GM18909 (cell line): ENCODE data around the gene HBE1.
"Not testable (repeated sequence)": the region's sequence is repeated elsewhere in the genome, so short reads cannot be mapped to it uniquely, and the experiment has no call there.

Source experiments
- ATAC-seq: cut with Tn5 transposase; IDR thresholded peaks from one replicate; pipeline ENCODE4 v1.9.1; 2021; ENCODE audit warnings: mild to moderate bottlenecking; ENCODE audit not compliant: unreplicated experiment, poor library complexity

HBE1 gene

GRCh38 chr11:5269715-5270147 is at the start of gene HBE1:
HBE1 (minus strand) TSS chr11:5269945; CDS start chr11:5269890, 55 bp downstream.
- ATAC-seq, result no peak

GRCh38 chr11:5317292-5317691 is 47.5 kb upstream of the HBE1 start:
- no peak for ATAC-seq

GRCh38 chr11:5313326-5314023 is 43.7 kb upstream of the HBE1 start:
- ATAC-seq, result not testable (repeated sequence)

GRCh38 chr11:5310423-5310822 is 40.7 kb upstream of the HBE1 start:
- ATAC-seq, result no peak

GRCh38 chr11:5307256-5308019 is 37.7 kb upstream of the HBE1 start:
- no peak for ATAC-seq

GRCh38 chr11:5304046-5304445 is 34.3 kb upstream of the HBE1 start:
- no peak for ATAC-seq

- ATAC-seq, result no peak
These were observed 33.9 kb upstream of the HBE1 start for GRCh38 chr11:5303626-5304025.

- ATAC-seq, result no peak
These were observed 32.1 kb upstream of the HBE1 start, which contains the start of gene OR51B4 for GRCh38 chr11:5301846-5302245. OR51B4 (minus strand) TSS chr11:5301946; CDS start chr11:5301946, 0 bp downstream.

- ATAC-seq, result no peak
These were observed 30.5 kb upstream of the HBE1 start for GRCh38 chr11:5300251-5300650.

- no peak for ATAC-seq
These were observed 28.7 kb upstream of the HBE1 start for GRCh38 chr11:5298451-5298850.

GRCh38 chr11:5297721-5298323 is 28.1 kb upstream of the HBE1 start:
- no peak for ATAC-seq

GRCh38 chr11:5294342-5294995 is 24.7 kb upstream of the HBE1 start:
- ATAC-seq, result not testable (repeated sequence)

- ATAC-seq, result no peak
These were observed 23.3 kb upstream of the HBE1 start for GRCh38 chr11:5293028-5293427.

- peak; percentile 94 for ATAC-seq
These were observed 21.6 kb upstream of the HBE1 start for GRCh38 chr11:5291207-5291838.

GRCh38 chr11:5290106-5290505 is 20.4 kb upstream of the HBE1 start:
- ATAC-seq, result no peak

GRCh38 chr11:5289696-5290095 is 20.0 kb upstream of the HBE1 start:
- ATAC-seq, result no peak

- ATAC-seq, result no peak
These were observed 19.3 kb upstream of the HBE1 start for GRCh38 chr11:5288906-5289550.

- ATAC-seq, result no peak
These were observed 18.6 kb upstream of the HBE1 start for GRCh38 chr11:5288108-5288905.

- ATAC-seq, result no peak
These were observed 17.2 kb upstream of the HBE1 start for GRCh38 chr11:5286901-5287300.
